B cell (primary cell): ENCODE measurements around the gene TMEM231. TPM values are rescaled to one million over a fixed set of nuclear protein-coding genes. Genes with fewer than 3 reads are reported as not detected.
A peak's percentile ranks its signal among the peaks of the same experiment; 100 is the strongest.

Experiments used
- ATAC-seq: fragments of 200-7000 bp; cut with Tn5 transposase; one replicate; pipeline ENCODE4 v1.10.0; 2021; ENCODE audit warnings: low read depth, mild to moderate bottlenecking, moderate number of reproducible peaks, moderate library complexity
- CTCF ChIA-PET: fragments of 350-600 bp; sonication (Branson Sonifier 250); formaldehyde crosslinking; loops from one replicate; lab custom pipeline; 2021; ENCODE audit warnings: antibody characterized with exemption, inconsistent platforms; lab: Charles Lee
- POLR2A ChIA-PET: fragments of 350-600 bp; sonication (Branson Sonifier 250); formaldehyde crosslinking; loops from one replicate; lab custom pipeline; 2021; ENCODE audit warnings: antibody characterized with exemption; lab: Charles Lee
- DNase-seq: peaks from one replicate; pipeline ENCODE4 v3.0.0; 2013
- H2AFZ ChIP-seq: 2 replicates; pipeline ENCODE4 v1.6.1; 2012; ENCODE audit warnings: mild to moderate bottlenecking, low read depth, low read length; ENCODE audit not compliant: insufficient read depth, poor library complexity, severe bottlenecking
- H3K27ac ChIP-seq, 2 donors: 1 replicate in 1 of 2; 2 replicates in 1 of 2; pipeline ENCODE4 v1.5.1; 2012 to 2013; ENCODE audit warnings: low read length in 2 of 2, mild to moderate bottlenecking in 2 of 2, moderate library complexity in 1 of 2
- H3K27me3 ChIP-seq, 4 experiments: fragments of 200-600 bp in 1 of 4; sonication (generic) in 1 of 4; replicated peaks in 1 of 4; 1 replicate in 2 of 4; 2 replicates in 2 of 4; pipeline versions ENCODE4 v1.6.1 to v1.7.0; 2013 to 2016; ENCODE audit warnings: low read length in 3 of 4, mild to moderate bottlenecking in 2 of 4, mixed read lengths in 1 of 4, moderate library complexity in 1 of 4; ENCODE audit not compliant: insufficient read depth in 4 of 4, control insufficient read depth in 3 of 4; ENCODE audit errors: control extremely low read depth in 1 of 4
- H3K36me3 ChIP-seq, 2 experiments: replicated peaks in 1 of 2; 1 replicate in 1 of 2; 2 replicates in 1 of 2; pipeline versions ENCODE4 v1.6.1 to v1.7.1; 2013; ENCODE audit warnings: low read length in 1 of 2; ENCODE audit not compliant: insufficient read depth in 2 of 2, control insufficient read depth in 1 of 2; ENCODE audit errors: control extremely low read depth in 1 of 2, extremely low read depth in 1 of 2
- H3K4me1 ChIP-seq, 2 donors: fragments of 200-600 bp in 1 of 2; sonication (generic) in 1 of 2; 1 replicate in 1 of 2; 2 replicates in 1 of 2; pipeline versions ENCODE4 v1.5.1 to v1.6.1; 2013 to 2017; ENCODE audit warnings: low read length in 2 of 2; ENCODE audit not compliant: control insufficient read depth in 2 of 2, insufficient read depth in 2 of 2
- H3K4me2 ChIP-seq: replicated peaks from 2 replicates; pipeline ENCODE3; 2012; ENCODE audit warnings: mild to moderate bottlenecking, low read depth, low read length; ENCODE audit not compliant: poor library complexity, severe bottlenecking
- H3K4me3 ChIP-seq, 5 experiments: fragments of 200-600 bp in 1 of 5; sonication (generic) in 1 of 5; 1 replicate in 3 of 5; 2 replicates in 2 of 5; pipeline versions ENCODE4 v1.5.1 to v1.7.0; 2011 to 2016; ENCODE audit warnings: low read length in 4 of 5, mild to moderate bottlenecking in 4 of 5, low read depth in 2 of 5, control low read depth in 1 of 5, moderate library complexity in 1 of 5; ENCODE audit not compliant: insufficient read depth in 1 of 5; ENCODE audit errors: control extremely low read depth in 1 of 5, extremely low read depth in 1 of 5
- H3K79me2 ChIP-seq: fragments of 200-600 bp; sonication (generic); one replicate; pipeline ENCODE4 v1.6.0; 2016; ENCODE audit warnings: low read length; ENCODE audit not compliant: control insufficient read depth, insufficient read depth
- H3K9ac ChIP-seq: fragments of 200-600 bp; sonication (generic); 2 replicates; pipeline ENCODE4 v1.6.1; 2017; ENCODE audit warnings: mild to moderate bottlenecking, low read length, moderate library complexity
- H3K9me3 ChIP-seq, 3 donors: one replicate each; pipeline versions ENCODE4 v1.6.1 to v1.7.1; 2013; ENCODE audit warnings: low read length in 2 of 3; ENCODE audit not compliant: control insufficient read depth in 2 of 3, insufficient read depth in 1 of 3; ENCODE audit errors: control extremely low read depth in 1 of 3
- H4K20me1 ChIP-seq: 2 replicates; pipeline ENCODE4 v1.6.0; 2012; ENCODE audit warnings: mild to moderate bottlenecking, low read length; ENCODE audit not compliant: insufficient read depth, control insufficient read depth, poor library complexity, severe bottlenecking
- H3K27ac Mint-ChIP-seq: one replicate; pipeline ENCODE4 v1.8.0; 2021; ENCODE audit warnings: mixed read lengths
- H3K27me3 Mint-ChIP-seq: one replicate; pipeline ENCODE4 v1.8.0; 2021; ENCODE audit warnings: mixed read lengths
- H3K4me1 Mint-ChIP-seq: one replicate; pipeline ENCODE4 v1.8.0; 2021; ENCODE audit warnings: mixed read lengths
- H3K4me3 Mint-ChIP-seq: one replicate; pipeline ENCODE4 v1.8.0; 2021; ENCODE audit warnings: mixed read lengths
- H3K9me3 Mint-ChIP-seq: one replicate; pipeline ENCODE4 v1.8.0; 2022; ENCODE audit warnings: mixed read lengths; ENCODE audit not compliant: insufficient read depth
- EZH2 ChIP-seq: IDR thresholded peaks from 2 replicates; pipeline ENCODE4 v1.6.1; 2012; ENCODE audit warnings: borderline replicate concordance, low read depth, mild to moderate bottlenecking, moderate library complexity, low read length; ENCODE audit not compliant: insufficient read depth, poor library complexity, severe bottlenecking
- WGBS: methylation state at CpG from one replicate; pipeline ENCODE4 v1.1.5; 2013; ENCODE audit warnings: missing lambda C conversion rate; ENCODE audit not compliant: insufficient coverage; 5-methylcytosine and 5-hydroxymethylcytosine counted together
- intact Hi-C: fragments of 100-400 bp; cut with micrococcal nuclease; formaldehyde crosslinking; loops from one replicate; pipeline ENCODE4 v1.10.0; 2022
- polyA plus RNA-seq: library from polyadenylated mRNA; depleted of rRNA; stranded (reverse); fragments of >200 nt; gene quantifications from 2 replicates; pipeline ENCODE4 v1.2.3, GENCODE V29; 2012
- total RNA-seq, 2 donors: library from RNA; stranded (reverse); fragments of 120-200 nt in 1 of 2; gene quantifications; 1 replicate in 1 of 2; 2 replicates in 1 of 2; pipeline versions ENCODE4 v1.2.3 to v1.2.4, GENCODE V29; 2013 to 2022
- TF ChIP-seq, protein P1 (sequence below): fragments of 200-600 bp; IDR thresholded peaks from one replicate; pipeline ENCODE4 v1.8.0; 2022; ENCODE audit warnings: antibody characterized with exemption, mild to moderate bottlenecking

Gene TMEM231
- total and polyA plus RNA-seq, 2 donors (not counting 1 experiment from before 2014, with no cell fraction given): 4.2 to 6.0 TPM

DNA sequence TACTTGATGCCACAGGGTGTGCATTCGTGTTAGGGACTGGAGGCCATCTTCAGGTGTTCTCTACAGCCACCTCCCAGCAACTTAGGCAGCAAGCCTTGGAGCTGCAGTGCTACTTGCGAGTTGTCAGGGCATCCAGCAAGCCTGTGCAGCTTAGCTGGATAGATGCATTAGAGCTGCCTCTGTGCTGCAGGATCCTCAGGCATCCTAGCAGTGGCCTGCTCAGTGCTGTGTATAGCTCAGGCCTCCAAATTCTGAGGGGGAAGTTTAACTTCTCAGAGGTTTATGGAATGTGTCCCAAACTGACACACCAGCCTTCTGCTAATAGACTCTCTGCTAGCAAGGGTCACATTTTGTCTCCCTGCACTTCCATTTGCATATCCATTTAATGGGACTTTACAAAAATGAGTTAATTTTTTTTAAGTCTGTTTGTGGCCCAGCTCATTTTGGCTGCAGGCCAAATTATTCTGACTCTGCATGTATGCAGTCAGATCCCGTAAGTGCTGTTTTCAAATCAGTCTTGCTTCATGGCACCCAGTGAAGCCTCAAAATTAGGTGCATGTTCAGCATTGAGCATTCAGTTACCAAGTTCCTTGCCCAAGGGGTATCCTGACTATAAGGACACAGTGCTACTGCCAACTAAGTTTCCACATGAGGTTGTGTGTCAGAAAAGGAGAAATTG lies 17.0 kb upstream of the TMEM231 start:
- Histone ChIP-seq H3K27me3 (no peaks in the 10 kb centered on the region), H3K4me1 (peaks cover 25 to 74% of the 10 kb centered on the region in 2 donors), H4K20me1 (peaks cover 25% of the 10 kb centered on the region), H2AFZ (no peak overlapping the region), H3K4me3 (no peak overlapping the region), H3K36me3 (peaks cover 18 to 88% of the 10 kb centered on the region in 2 experiments), H3K27ac (peak overlapping the region in 1 of 2 donors; percentile 5), H3K9me3 (no peaks in the 10 kb centered on the region), H3K79me2 (peaks cover 55% of the 10 kb centered on the region), H3K4me2 (no peak overlapping the region), H3K9ac (no peak overlapping the region)
- Mint-ChIP-seq H3K9me3 (no peaks in the 10 kb centered on the region), H3K27ac (peak overlapping the region; percentile 20), H3K4me1 (peaks cover 65% of the 10 kb centered on the region), H3K4me3 (peak overlapping the region; percentile 24), H3K27me3 (no peaks in the 10 kb centered on the region)
- TF ChIP-seq EZH2: no peak
- TF ChIP-seq, protein P1, sequence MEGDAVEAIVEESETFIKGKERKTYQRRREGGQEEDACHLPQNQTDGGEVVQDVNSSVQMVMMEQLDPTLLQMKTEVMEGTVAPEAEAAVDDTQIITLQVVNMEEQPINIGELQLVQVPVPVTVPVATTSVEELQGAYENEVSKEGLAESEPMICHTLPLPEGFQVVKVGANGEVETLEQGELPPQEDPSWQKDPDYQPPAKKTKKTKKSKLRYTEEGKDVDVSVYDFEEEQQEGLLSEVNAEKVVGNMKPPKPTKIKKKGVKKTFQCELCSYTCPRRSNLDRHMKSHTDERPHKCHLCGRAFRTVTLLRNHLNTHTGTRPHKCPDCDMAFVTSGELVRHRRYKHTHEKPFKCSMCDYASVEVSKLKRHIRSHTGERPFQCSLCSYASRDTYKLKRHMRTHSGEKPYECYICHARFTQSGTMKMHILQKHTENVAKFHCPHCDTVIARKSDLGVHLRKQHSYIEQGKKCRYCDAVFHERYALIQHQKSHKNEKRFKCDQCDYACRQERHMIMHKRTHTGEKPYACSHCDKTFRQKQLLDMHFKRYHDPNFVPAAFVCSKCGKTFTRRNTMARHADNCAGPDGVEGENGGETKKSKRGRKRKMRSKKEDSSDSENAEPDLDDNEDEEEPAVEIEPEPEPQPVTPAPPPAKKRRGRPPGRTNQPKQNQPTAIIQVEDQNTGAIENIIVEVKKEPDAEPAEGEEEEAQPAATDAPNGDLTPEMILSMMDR: no peak
- ATAC-seq (no peak), DNase-seq (no peak)
- ChIA-PET POLR2A (no interaction called here), CTCF (interaction anchor here (0.6 to 1.1 kb wide), 2 partner anchors 22 to 104 kb away, joined by 3 to 5 read pairs; no protein-coding TSS in a partner anchor)
- intact Hi-C loops: no loop called here
- whole genome bisulfite sequencing: 86% methylated on average over 3 of the region's 3 CpGs
